Lower leg skin (tissue), 3 donors: ENCODE results near the gene TNIP3.

ENCODE experiments used
- CTCF ChIP-seq, 3 donors: fragments of 450-650 bp; IDR thresholded peaks; one replicate each; pipeline ENCODE4 v1.5.1; 2016; ENCODE audit warnings: antibody characterized with exemption in 3 of 3, mild to moderate bottlenecking in 3 of 3, moderate library complexity in 2 of 3
- POLR2A ChIP-seq, 2 donors: fragments of 450-650 bp; IDR thresholded peaks; one replicate each; pipeline ENCODE4 v1.6.1; 2016 to 2017; ENCODE audit warnings: antibody characterized with exemption in 2 of 2, mild to moderate bottlenecking in 1 of 2, moderate library complexity in 1 of 2

- TF ChIP-seq CTCF (IDR thresholded peaks at IDR 0.05) (no peak), POLR2A (IDR thresholded peaks at IDR 0.05) (no peak)
Measured at GRCh38 chr4:121145430-121145829, 18.7 kb downstream of the TNIP3 start.
